HepG2 (cell line): ENCODE data around the gene ASB3.

Source experiments
- ATM ChIP-seq: fragments of 450-650 bp; IDR thresholded peaks from 2 replicates; pipeline ENCODE4 v1.7.1; 2017; ENCODE audit warnings: mild to moderate bottlenecking, borderline replicate concordance
- CBFB ChIP-seq: sonication (generic); formaldehyde crosslinking; IDR thresholded peaks from 2 replicates; pipeline ENCODE4 v1.4.0; 2020; ENCODE audit warnings: missing genetic modification reagents
- JUN ChIP-seq: sonication (generic); formaldehyde crosslinking; IDR thresholded peaks from 2 replicates; pipeline ENCODE4 v1.4.0; 2020; ENCODE audit warnings: mild to moderate bottlenecking, missing genetic modification reagents
- POLR2A ChIP-seq, 2 experiments: IDR thresholded peaks; 2 replicates each; pipeline ENCODE4 v1.6.1; 2011; ENCODE audit warnings: low read depth in 2 of 2, low read length in 2 of 2, mild to moderate bottlenecking in 1 of 2, moderate library complexity in 1 of 2; ENCODE audit not compliant: insufficient read depth in 1 of 2
- RNF2 ChIP-seq: fragments of 450-650 bp; conservative IDR thresholded peaks from 2 replicates; pipeline ENCODE4 v1.6.1; 2016; ENCODE audit warnings: low read depth
- SMAD1 ChIP-seq: sonication (generic); formaldehyde crosslinking; IDR thresholded peaks from 2 replicates; pipeline ENCODE4 v1.4.0; 2020; ENCODE audit warnings: missing genetic modification reagents, low read depth, mild to moderate bottlenecking, borderline replicate concordance
- ZNF615 ChIP-seq: sonication (generic); formaldehyde crosslinking; IDR thresholded peaks from 2 replicates; pipeline ENCODE4 v1.5.0; 2020; ENCODE audit warnings: mild to moderate bottlenecking, missing genetic modification reagents, borderline replicate concordance
- ZNF83 ChIP-seq: sonication (generic); formaldehyde crosslinking; IDR thresholded peaks from 2 replicates; pipeline ENCODE4 v1.4.0; 2020; ENCODE audit warnings: missing genetic modification reagents, mild to moderate bottlenecking, borderline replicate concordance
- TF ChIP-seq, protein P1 (sequence below): sonication (generic); formaldehyde crosslinking; IDR thresholded peaks from 2 replicates; pipeline ENCODE4 v1.4.0; 2020; ENCODE audit warnings: missing genetic modification reagents
- TF ChIP-seq, protein P2 (sequence below): IDR thresholded peaks from 2 replicates; pipeline ENCODE4 v1.6.1; 2016; ENCODE audit warnings: low read depth
- TF ChIP-seq, protein P3 (sequence below): sonication (generic); formaldehyde crosslinking; IDR thresholded peaks from 2 replicates; pipeline ENCODE4 v1.4.0; 2020; ENCODE audit warnings: low read depth, mild to moderate bottlenecking, missing genetic modification reagents
- TF ChIP-seq, protein P4 (sequence below): sonication (generic); formaldehyde crosslinking; IDR thresholded peaks from 2 replicates; pipeline ENCODE4 v1.5.1; 2020; ENCODE audit warnings: missing genetic modification reagents, mild to moderate bottlenecking, borderline replicate concordance
- TF ChIP-seq, protein P5 (sequence below): sonication (generic); formaldehyde crosslinking; IDR thresholded peaks from 2 replicates; pipeline ENCODE4 v1.5.0; 2020; ENCODE audit warnings: mild to moderate bottlenecking, missing genetic modification reagents, moderate library complexity
- TF ChIP-seq, protein P6 (sequence below): sonication (generic); formaldehyde crosslinking; IDR thresholded peaks from 2 replicates; pipeline ENCODE4 v1.8.1; 2023; ENCODE audit warnings: mild to moderate bottlenecking, missing genetic modification reagents

DNA sequence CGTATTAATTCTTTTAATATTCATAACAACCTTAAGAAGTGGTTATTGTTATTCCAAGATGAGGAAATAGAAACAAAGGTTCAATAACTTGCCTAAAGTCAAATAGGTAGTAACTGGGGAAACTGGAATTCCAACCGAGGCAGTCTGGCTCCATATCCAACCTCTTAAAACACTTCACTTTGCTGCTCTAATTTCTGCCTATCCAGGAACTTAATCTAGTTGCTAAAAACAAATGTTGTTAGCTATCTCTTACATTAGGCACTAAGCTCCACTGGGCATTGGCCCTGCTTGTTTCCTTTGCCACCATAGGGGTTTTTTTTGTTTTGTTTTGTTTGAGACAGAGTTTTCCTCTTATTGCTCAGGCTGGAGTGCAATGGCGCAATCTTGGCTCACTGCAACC, 24.8 kb upstream of the ASB3 start:
- TF ChIP-seq, protein P1, sequence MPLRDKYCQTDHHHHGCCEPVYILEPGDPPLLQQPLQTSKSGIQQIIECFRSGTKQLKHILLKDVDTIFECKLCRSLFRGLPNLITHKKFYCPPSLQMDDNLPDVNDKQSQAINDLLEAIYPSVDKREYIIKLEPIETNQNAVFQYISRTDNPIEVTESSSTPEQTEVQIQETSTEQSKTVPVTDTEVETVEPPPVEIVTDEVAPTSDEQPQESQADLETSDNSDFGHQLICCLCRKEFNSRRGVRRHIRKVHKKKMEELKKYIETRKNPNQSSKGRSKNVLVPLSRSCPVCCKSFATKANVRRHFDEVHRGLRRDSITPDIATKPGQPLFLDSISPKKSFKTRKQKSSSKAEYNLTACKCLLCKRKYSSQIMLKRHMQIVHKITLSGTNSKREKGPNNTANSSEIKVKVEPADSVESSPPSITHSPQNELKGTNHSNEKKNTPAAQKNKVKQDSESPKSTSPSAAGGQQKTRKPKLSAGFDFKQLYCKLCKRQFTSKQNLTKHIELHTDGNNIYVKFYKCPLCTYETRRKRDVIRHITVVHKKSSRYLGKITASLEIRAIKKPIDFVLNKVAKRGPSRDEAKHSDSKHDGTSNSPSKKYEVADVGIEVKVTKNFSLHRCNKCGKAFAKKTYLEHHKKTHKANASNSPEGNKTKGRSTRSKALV, result no peak
- TF ChIP-seq, protein P2, sequence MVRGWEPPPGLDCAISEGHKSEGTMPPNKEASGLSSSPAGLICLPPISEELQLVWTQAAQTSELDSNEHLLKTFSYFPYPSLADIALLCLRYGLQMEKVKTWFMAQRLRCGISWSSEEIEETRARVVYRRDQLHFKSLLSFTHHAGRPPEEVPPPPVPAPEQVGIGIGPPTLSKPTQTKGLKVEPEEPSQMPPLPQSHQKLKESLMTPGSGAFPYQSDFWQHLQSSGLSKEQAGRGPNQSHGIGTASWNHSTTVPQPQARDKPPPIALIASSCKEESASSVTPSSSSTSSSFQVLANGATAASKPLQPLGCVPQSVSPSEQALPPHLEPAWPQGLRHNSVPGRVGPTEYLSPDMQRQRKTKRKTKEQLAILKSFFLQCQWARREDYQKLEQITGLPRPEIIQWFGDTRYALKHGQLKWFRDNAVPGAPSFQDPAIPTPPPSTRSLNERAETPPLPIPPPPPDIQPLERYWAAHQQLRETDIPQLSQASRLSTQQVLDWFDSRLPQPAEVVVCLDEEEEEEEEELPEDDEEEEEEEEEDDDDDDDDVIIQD (CRISPR knock-in tag), result no peak
- no peak for TF ChIP-seq RNF2
- TF ChIP-seq, protein P3, sequence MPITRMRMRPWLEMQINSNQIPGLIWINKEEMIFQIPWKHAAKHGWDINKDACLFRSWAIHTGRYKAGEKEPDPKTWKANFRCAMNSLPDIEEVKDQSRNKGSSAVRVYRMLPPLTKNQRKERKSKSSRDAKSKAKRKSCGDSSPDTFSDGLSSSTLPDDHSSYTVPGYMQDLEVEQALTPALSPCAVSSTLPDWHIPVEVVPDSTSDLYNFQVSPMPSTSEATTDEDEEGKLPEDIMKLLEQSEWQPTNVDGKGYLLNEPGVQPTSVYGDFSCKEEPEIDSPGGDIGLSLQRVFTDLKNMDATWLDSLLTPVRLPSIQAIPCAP (CRISPR knock-in tag), result no peak
- TF ChIP-seq, protein P4, sequence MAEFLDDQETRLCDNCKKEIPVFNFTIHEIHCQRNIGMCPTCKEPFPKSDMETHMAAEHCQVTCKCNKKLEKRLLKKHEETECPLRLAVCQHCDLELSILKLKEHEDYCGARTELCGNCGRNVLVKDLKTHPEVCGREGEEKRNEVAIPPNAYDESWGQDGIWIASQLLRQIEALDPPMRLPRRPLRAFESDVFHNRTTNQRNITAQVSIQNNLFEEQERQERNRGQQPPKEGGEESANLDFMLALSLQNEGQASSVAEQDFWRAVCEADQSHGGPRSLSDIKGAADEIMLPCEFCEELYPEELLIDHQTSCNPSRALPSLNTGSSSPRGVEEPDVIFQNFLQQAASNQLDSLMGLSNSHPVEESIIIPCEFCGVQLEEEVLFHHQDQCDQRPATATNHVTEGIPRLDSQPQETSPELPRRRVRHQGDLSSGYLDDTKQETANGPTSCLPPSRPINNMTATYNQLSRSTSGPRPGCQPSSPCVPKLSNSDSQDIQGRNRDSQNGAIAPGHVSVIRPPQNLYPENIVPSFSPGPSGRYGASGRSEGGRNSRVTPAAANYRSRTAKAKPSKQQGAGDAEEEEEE, result no peak
- TF ChIP-seq, protein P5, sequence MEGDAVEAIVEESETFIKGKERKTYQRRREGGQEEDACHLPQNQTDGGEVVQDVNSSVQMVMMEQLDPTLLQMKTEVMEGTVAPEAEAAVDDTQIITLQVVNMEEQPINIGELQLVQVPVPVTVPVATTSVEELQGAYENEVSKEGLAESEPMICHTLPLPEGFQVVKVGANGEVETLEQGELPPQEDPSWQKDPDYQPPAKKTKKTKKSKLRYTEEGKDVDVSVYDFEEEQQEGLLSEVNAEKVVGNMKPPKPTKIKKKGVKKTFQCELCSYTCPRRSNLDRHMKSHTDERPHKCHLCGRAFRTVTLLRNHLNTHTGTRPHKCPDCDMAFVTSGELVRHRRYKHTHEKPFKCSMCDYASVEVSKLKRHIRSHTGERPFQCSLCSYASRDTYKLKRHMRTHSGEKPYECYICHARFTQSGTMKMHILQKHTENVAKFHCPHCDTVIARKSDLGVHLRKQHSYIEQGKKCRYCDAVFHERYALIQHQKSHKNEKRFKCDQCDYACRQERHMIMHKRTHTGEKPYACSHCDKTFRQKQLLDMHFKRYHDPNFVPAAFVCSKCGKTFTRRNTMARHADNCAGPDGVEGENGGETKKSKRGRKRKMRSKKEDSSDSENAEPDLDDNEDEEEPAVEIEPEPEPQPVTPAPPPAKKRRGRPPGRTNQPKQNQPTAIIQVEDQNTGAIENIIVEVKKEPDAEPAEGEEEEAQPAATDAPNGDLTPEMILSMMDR, result no peak
- no peak for TF ChIP-seq JUN
- no peak for TF ChIP-seq POLR2A (IDR thresholded peaks at IDR 0.05; ENCODE audit: insufficient read depth in 1 of 2, low read depth in 2 of 2, low read length in 2 of 2)
- no peak for TF ChIP-seq ATM
- TF ChIP-seq CBFB, result no peak
- TF ChIP-seq, protein P6, sequence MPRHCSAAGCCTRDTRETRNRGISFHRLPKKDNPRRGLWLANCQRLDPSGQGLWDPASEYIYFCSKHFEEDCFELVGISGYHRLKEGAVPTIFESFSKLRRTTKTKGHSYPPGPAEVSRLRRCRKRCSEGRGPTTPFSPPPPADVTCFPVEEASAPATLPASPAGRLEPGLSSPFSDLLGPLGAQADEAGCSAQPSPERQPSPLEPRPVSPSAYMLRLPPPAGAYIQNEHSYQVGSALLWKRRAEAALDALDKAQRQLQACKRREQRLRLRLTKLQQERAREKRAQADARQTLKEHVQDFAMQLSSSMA, result no peak
- TF ChIP-seq ZNF83, result no peak
- TF ChIP-seq SMAD1, result no peak
- no peak for TF ChIP-seq ZNF615 (CRISPR knock-in tag)
